HG02623 (cell line): ENCODE measurements around the gene FBXO28.

Source experiments
- ATAC-seq: cut with Tn5 transposase; IDR thresholded peaks from one replicate; pipeline ENCODE4 v1.9.1; 2021; ENCODE audit warnings: moderate library complexity; ENCODE audit not compliant: unreplicated experiment

The FBXO28 gene

GRCh38 chr1:224095339-224095738 lies 18.6 kb upstream of the FBXO28 start:
- ATAC-seq = no peak

GRCh38 chr1:224095867-224096266 lies 18.0 kb upstream of the FBXO28 start:
- no peak for ATAC-seq

- no peak for ATAC-seq
Observed at GRCh38 chr1:224096773-224097172, 17.1 kb upstream of the FBXO28 start.

GRCh38 chr1:224098007-224098406 lies 15.9 kb upstream of the FBXO28 start:
- no peak for ATAC-seq

GRCh38 chr1:224106568-224107281 lies 7.2 kb upstream of the FBXO28 start:
- peak; percentile 67 for ATAC-seq

DNA sequence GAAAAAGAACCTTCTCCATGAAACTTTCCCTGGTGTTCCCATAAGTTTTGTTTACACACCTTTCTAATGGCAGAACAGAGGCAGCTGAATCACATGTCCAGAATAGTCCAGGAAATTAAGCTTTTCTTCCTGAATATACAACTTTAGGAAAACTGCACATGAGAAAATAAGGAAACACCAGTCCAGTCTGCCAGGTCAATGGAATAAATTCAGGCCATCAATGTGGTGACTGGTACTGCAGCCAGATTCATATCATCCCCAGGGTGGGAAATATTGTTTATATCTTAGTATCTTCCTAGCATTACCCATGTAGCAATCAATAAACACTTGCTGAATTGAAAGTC lies 6.7 kb upstream of the FBXO28 start:
- no peak for ATAC-seq

DNA sequence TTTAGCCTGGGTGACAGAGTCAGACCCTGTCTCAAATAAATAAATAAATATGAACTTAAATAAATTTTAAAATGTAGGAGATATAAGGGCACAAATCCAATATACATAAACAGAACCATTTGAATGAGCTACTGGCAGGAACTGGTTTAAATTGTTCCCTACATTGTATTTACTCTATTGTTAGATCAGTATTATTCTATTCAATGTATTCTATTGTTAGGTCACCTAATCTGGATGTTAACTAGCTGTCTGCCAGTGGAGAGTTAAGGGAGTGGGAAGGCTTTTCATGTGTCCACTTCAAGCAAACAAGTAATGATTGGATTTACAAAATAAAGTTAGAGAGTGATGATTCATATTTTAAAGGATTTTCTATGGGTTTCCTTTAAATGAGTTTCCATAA lies 4.9 kb upstream of the FBXO28 start:
- no peak for ATAC-seq

DNA sequence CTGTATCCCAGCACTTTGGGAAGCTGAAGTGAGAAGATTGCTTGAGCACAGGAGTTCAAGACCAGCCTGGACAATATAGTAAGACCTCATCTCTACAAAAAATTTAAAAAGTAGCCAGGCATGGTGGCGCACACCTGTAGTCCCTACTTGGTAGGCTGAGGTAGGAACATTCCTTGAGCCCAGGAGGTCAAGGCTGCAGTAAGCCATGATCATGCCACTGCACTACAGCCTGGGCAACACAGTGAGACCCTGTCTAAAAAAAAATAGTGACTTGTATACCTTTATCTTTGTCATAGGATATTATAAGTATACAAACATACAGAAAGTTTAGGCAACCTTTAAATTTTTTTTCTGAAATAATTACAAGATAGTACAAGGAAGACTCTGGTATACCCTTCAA lies 3.9 kb upstream of the FBXO28 start:
- no peak for ATAC-seq

DNA sequence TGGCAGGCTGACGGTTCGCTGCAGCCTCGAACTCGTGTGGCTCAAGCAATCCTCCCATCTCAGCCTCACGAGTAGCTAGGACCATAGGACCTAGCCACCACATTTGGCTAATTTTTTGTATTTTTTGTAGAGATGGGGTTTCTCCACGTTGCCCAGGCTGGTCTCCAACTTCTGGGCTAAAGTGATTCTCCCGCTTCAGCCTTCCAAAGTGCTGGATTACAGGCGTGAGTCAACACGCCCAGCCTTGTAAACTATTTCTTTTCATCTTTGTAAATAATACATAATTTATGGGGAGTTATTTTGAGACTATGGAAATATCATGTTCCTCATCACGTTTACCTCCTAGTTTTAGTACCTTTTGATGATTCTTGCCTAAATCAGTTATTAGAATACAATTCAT lies 906 bp upstream of the FBXO28 start:
- ATAC-seq = no peak

GRCh38 chr1:224113545-224113917 lies 380 bp upstream of the FBXO28 start:
- no peak for ATAC-seq

- no peak for ATAC-seq
Observed at GRCh38 chr1:224114787-224115175, 870 bp downstream of the FBXO28 start.

GRCh38 chr1:224116131-224116530 lies 2.2 kb downstream of the FBXO28 start:
- peak; percentile 31 for ATAC-seq

GRCh38 chr1:224118688-224119087 lies 4.8 kb downstream of the FBXO28 start:
- ATAC-seq = no peak

DNA sequence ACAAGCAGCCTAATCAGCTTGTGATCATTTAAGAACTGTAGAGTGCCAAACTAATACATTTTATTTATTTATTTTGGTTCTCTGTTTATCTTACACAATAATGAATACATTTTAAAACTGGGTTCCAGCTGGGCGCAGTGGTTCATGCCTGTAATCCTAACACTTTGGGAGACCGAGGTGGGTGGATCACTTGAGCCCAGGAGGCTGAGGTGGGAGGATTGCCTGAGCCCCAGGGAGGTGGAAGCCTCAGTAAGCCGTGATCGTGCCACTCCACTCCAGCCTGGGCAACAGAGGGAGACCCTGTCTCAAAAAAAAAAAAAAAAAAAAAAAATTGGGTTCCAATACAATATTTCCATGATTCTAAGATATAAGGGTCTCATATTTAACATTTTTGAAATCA lies 9.2 kb downstream of the FBXO28 start:
- ATAC-seq = no peak

DNA sequence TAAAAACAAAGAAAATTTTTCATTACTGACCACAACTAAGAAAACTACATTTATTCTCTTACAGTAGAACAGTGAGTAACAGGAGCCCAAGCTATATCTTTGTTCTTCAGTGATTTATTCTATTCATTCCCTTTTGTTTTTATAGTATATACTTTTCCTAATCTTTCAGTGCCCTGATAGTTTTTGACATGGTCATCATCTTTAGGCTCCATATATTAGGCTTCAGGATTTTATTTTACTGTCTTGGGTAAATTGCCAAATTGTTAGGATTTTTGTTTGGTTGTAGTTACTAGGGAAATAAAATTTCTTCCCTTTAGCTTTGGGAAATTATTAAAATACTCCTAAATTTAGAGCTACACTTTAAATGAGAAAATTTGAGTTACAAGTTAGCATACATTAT lies 10.3 kb downstream of the FBXO28 start:
- ATAC-seq = no peak

DNA sequence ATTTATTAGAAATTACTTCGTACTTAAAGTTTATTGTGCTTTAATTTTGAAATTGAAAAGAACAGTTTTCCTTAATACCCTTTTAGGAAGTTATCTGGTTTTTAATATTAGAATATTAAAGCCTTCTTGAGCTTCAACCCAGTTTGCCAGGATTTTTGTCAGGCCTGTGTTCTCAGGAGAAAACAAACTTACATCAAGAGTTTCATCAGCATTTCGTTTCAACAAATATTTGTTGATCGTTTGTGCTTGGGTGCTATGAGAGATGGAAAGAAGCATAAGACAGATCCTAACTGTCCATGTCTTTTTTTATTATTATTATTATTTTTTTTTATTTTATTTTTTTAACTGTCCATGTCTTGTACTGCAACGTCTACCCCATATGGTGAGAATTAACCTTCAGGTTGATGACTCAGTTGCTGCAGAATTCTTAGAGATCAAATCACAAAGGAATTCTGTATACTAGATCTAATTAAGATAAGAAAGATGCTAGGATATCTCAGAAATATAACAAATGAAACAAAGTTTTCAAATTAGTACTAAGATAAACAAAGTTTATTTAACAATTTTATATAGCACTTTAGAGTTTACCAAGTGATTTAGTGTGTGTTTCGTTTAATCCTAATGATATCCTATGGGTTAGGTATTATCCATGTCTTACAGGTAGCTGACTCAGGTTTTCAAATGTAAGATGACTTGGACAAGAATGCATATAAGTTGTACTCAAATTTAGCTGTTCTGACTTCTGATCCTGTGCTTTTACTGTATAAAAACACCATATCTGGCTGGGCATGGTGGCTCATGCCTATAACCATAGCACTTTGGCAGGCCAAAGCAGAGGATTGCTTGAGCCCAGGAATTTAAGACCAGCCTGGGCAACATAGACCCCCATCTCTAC lies 14.3 kb downstream of the FBXO28 start:
- ATAC-seq = no peak

DNA sequence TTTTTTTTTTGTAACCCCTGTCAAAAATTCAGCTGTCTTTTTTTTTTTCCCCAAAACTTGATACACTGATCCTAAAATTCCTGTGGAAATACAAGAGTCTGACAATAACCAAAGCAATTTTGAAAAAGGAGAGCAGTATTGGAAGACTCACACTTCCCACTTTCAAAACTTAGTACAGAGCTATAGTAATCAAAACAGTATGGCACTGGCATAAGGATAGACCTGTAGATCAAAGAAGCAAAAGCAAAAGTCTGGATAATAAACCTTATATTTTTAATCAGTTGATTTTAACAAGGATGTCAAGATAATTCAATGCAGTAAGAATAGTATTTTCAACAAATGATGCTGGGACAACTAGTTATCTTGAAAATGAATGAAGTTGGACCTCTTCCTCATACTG lies 17.3 kb downstream of the FBXO28 start:
- no peak for ATAC-seq

- ATAC-seq = no peak
Observed at GRCh38 chr1:224132901-224133300, 19.0 kb downstream of the FBXO28 start.

GRCh38 chr1:224133741-224134299 lies 19.9 kb downstream of the FBXO28 start:
- no peak for ATAC-seq

GRCh38 chr1:224137518-224137917 lies 23.6 kb downstream of the FBXO28 start:
- ATAC-seq = no peak

GRCh38 chr1:224138198-224138597 lies 24.3 kb downstream of the FBXO28 start:
- ATAC-seq = no peak

GRCh38 chr1:224141693-224142092 lies 27.8 kb downstream of the FBXO28 start:
- ATAC-seq = no peak
